Astrocyte (in vitro differentiated cells and primary cell): ENCODE results near the gene ASAP2.

ENCODE experiments used
- CTCF ChIP-seq: IDR thresholded peaks from 2 replicates; pipeline ENCODE4 v1.5.1; 2011; ENCODE audit warnings: low read depth, mild to moderate bottlenecking, inconsistent platforms, low read length, moderate library complexity; ENCODE audit not compliant: insufficient read depth
- EZH2 ChIP-seq: IDR thresholded peaks from 2 replicates; pipeline ENCODE4 v1.6.1; 2012; ENCODE audit warnings: mild to moderate bottlenecking, low read length, inconsistent platforms; ENCODE audit not compliant: insufficient read depth

DNA sequence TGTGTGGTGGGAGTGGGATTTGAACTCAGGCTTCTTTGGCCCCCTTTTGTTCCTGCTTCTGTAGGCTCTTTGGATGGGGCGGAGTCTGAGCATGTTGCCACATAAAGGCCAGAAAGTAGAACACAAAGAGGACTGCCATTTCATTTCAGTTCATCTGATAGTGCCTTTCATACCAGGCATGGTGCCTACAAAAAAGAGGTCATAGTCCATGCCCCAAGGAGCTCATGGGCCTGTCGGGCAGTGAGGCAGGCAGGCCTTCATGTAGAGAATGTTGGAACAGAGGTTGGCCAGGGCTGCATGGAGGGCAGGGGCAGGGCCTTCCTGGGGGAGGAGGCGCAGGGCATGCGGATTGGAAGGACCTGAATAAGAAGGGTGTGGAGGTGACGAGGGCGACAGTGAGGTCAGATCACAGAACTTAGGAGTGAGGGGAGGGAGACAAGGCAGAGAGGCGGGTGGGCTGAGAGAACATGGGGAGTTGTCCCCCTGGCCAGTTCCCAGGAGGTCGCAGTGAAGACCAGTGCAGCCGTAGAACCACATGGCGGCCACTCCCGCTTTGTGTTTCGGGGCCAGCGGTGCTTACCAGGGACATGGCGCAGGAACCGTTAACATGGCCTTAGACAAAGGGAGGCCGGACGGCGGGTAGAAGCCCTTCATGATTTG lies 167.6 kb downstream of the ASAP2 start:
- TF ChIP-seq CTCF (no peak), EZH2 (no peak)
